ENCODE measurements around the gene PSMA6.

DNA sequence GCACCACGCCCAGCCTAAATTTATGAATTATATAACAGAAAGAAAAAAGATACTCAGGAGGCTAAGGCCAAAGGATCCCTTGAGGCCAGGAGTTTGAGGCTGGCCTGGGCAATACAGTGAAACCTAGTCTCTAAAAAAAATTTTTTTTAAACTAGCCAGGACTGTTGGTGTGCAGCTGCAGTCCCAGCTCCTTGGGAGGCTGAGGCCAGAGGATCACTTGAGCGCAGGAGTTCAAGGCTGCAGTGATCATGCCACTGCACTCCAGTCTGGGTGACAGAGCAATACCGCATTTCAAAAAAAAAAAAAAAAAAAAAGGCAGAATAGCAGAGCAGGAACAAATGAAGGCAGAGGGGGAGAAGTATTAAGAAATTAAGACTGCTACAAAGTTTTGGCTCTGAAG lies 2.6 kb upstream of the PSMA6 start:
- TF ChIP-seq MTA2 (IDR thresholded peaks at IDR 0.05; ENCODE audit: low read depth), result no peak
- no peak for TF ChIP-seq REST (IDR thresholded peaks at IDR 0.05; ENCODE audit: low read depth, low read length)
- no peak for TF ChIP-seq TARDBP (IDR thresholded peaks at IDR 0.05; ENCODE audit: borderline replicate concordance)
- no peak for TF ChIP-seq RB1 (IDR thresholded peaks at IDR 0.05; ENCODE audit: borderline replicate concordance)
- TF ChIP-seq SIN3A (IDR thresholded peaks at IDR 0.05; ENCODE audit: low read depth, low read length), result no peak

Measured in GM12878 (cell line).